ENCODE results near the gene GHRHR.

The GHRHR gene

DNA sequence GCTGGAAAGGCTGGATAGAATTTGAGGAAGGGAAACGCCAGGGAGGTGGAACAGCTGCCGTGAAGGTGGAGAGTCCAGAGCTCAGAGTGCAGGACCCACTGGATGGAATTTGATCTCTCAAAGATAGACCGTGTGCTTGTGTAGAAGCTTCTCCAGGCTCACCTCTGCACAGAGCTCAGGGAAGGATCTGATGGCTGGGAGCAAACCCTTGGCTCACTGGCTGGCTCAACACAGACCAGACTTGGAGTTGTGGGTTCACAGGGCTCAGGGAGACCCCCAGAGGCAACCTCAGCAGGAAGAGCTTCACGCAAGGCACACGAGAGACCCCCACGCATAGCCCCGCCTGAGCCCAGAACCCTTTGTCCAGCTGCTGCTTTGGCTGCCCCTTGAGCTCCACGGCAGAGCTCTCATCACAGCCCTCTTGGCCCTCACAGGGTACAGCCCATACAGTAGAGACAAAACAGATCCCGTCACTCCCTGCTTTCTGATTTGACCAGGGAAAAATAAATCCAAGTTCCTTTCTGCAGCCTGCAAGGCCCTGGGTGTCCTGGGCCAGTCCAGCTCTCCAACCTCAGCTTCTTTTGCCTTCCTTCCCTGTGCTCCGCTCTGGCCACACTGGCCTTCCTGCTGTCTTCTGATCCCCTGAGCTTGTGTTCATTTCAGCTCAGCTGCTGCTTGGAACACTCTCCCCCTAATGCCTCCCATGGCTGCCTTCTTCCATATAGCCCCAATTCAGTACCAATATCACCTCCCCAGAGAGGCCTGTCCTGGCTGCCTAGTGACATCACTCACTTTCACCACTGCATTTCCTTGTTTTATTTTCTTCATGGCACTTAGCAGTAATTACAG lies 26.3 kb downstream of the GHRHR start:
- TF ChIP-seq EZH2phosphoT487 (IDR thresholded peaks at IDR 0.05; ENCODE audit: low read length) (no peak), EZH2 (optimal IDR thresholded peaks at IDR 0.05; ENCODE audit: low read depth, low read length) (no peak), CTCF (IDR thresholded peaks at IDR 0.05; ENCODE audit: low read length) (no peak)
- Histone ChIP-seq H3K9me3 (replicated peaks; ENCODE audit: insufficient read depth, low read length) (no peaks in the 10 kb centered on the region), H3K27ac (ENCODE audit: low read length) (no peak overlapping the region), H3K9me2 (replicated peaks; ENCODE audit: insufficient read depth, low read length) (no peaks in the 10 kb centered on the region), H3K9ac (ENCODE audit: low read length) (no peak overlapping the region), H3F3A (ENCODE audit: insufficient read depth, low read length) (no peaks in the 10 kb centered on the region), H4K20me1 (ENCODE audit: insufficient read depth, low read length) (no peaks in the 10 kb centered on the region), H3K4me3 (ENCODE audit: low read length) (no peak overlapping the region), H3K79me2 (ENCODE audit: low read length) (no peaks in the 10 kb centered on the region), H3K27me3 (replicated peaks; ENCODE audit: insufficient read depth, low read length) (no peaks in the 10 kb centered on the region), H3K36me3 (replicated peaks; ENCODE audit: insufficient read depth, low read length) (no peaks in the 10 kb centered on the region), H2AFZ (ENCODE audit: low read length) (no peak overlapping the region), H3K4me1 (ENCODE audit: low read length) (no peaks in the 10 kb centered on the region), H3K4me2 (ENCODE audit: low read depth, low read length) (no peak overlapping the region)
- DNase-seq, result no peak

GRCh38 chr7:30990673-30991170 lies 27.0 kb downstream of the GHRHR start:
- no peak overlapping the region for H3K9ac ChIP-seq (ENCODE audit: low read length)
- no peak overlapping the region for H2AFZ ChIP-seq (ENCODE audit: low read length)
- no peaks in the 10 kb centered on the region for H3K27me3 ChIP-seq (replicated peaks; ENCODE audit: insufficient read depth, low read length)
- no peaks in the 10 kb centered on the region for H3K9me2 ChIP-seq (replicated peaks; ENCODE audit: insufficient read depth, low read length)
- no peaks in the 10 kb centered on the region for H3F3A ChIP-seq (ENCODE audit: insufficient read depth, low read length)
- H3K9me3 ChIP-seq (replicated peaks; ENCODE audit: insufficient read depth, low read length), result no peaks in the 10 kb centered on the region
- no peaks in the 10 kb centered on the region for H3K4me1 ChIP-seq (ENCODE audit: low read length)
- no peak overlapping the region for H3K4me3 ChIP-seq (ENCODE audit: low read length)
- H3K4me2 ChIP-seq (ENCODE audit: low read depth, low read length), result no peak overlapping the region
- DNase-seq, result no peak
- H3K27ac ChIP-seq (ENCODE audit: low read length), result no peak overlapping the region
- TF ChIP-seq CTCF (IDR thresholded peaks at IDR 0.05; ENCODE audit: low read length) (no peak), EZH2 (optimal IDR thresholded peaks at IDR 0.05; ENCODE audit: low read depth, low read length) (no peak), EZH2phosphoT487 (IDR thresholded peaks at IDR 0.05; ENCODE audit: low read length) (no peak)
- H3K79me2 ChIP-seq (ENCODE audit: low read length), result no peaks in the 10 kb centered on the region
- H3K36me3 ChIP-seq (replicated peaks; ENCODE audit: insufficient read depth, low read length), result no peaks in the 10 kb centered on the region
- no peaks in the 10 kb centered on the region for H4K20me1 ChIP-seq (ENCODE audit: insufficient read depth, low read length)

DNA sequence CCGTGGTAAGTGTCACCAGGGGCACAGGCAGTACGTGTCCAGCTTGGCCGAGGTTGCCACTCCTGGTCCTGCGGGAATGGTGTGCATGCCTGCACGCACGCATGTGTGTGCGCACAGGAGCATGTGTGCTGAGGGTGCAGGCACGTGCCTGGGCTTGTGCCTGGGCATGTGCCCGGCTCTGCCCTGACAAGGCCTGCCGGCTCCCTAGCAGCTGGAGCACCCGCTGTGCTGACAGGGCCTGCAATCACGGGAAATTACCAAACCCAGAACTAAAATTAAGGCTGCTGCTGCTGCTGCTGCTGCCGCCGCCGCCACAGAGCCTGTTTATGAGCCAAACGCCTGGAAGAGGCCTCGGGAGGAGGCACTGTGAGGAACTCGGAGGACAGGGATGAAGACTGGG lies 28.7 kb downstream of the GHRHR start:
- Histone ChIP-seq H3K4me2 (ENCODE audit: low read depth, low read length) (no peak overlapping the region), H3K79me2 (ENCODE audit: low read length) (no peaks in the 10 kb centered on the region), H3K27me3 (replicated peaks; ENCODE audit: insufficient read depth, low read length) (no peaks in the 10 kb centered on the region), H3K4me3 (ENCODE audit: low read length) (no peak overlapping the region), H3K4me1 (ENCODE audit: low read length) (no peaks in the 10 kb centered on the region), H3K9me3 (replicated peaks; ENCODE audit: insufficient read depth, low read length) (no peaks in the 10 kb centered on the region), H2AFZ (ENCODE audit: low read length) (no peak overlapping the region), H4K20me1 (ENCODE audit: insufficient read depth, low read length) (no peaks in the 10 kb centered on the region), H3K9ac (ENCODE audit: low read length) (no peak overlapping the region), H3K9me2 (replicated peaks; ENCODE audit: insufficient read depth, low read length) (no peaks in the 10 kb centered on the region), H3F3A (ENCODE audit: insufficient read depth, low read length) (no peaks in the 10 kb centered on the region), H3K36me3 (replicated peaks; ENCODE audit: insufficient read depth, low read length) (no peaks in the 10 kb centered on the region), H3K27ac (ENCODE audit: low read length) (no peak overlapping the region)
- no peak for DNase-seq
- TF ChIP-seq EZH2 (optimal IDR thresholded peaks at IDR 0.05; ENCODE audit: low read depth, low read length) (no peak), EZH2phosphoT487 (IDR thresholded peaks at IDR 0.05; ENCODE audit: low read length) (no peak), CTCF (IDR thresholded peaks at IDR 0.05; ENCODE audit: low read length) (no peak)
